Activated B cell treated with CpG ODN at 0.5 μM for 24 hours (primary cell): ENCODE data around the gene SERTAD3. TPM values are rescaled to one million over a fixed set of nuclear protein-coding genes. Genes with fewer than 3 reads are reported as not detected.

Experiments
- total RNA-seq: library from RNA; stranded (reverse); gene quantifications from 2 replicates; pipeline ENCODE4 v1.2.3, GENCODE V29; 2022

The SERTAD3 gene
- total RNA-seq, 1 donor from 2014 or later, result 48.4 TPM

Other genes starting within 250 kb of the SERTAD3 start
- not detected in 2 replicates for gene TTC9B, start 226.0 kb downstream of the SERTAD3 start, total RNA-seq
- 0.16 and 0.42 TPM in 2 replicates for gene CCNP, start 217.6 kb downstream of the SERTAD3 start, total RNA-seq
- 157 and 176 TPM in 2 replicates for gene AKT2, start 159.0 kb downstream of the SERTAD3 start, total RNA-seq
- 14.6 and 14.7 TPM in 2 replicates for gene C19orf47, start 95.9 kb downstream of the SERTAD3 start, total RNA-seq
- gene PLD3, start 95.6 kb downstream of the SERTAD3 start, total RNA-seq, result 37.0 and 37.8 TPM in 2 replicates
- gene HIPK4, start 54.2 kb downstream of the SERTAD3 start, total RNA-seq, result 0.09 TPM in 1 of 2 replicates, not detected in the other
- 1.4 and 1.7 TPM in 2 replicates for gene PRX, start 31.0 kb downstream of the SERTAD3 start, total RNA-seq
- gene SERTAD1, start 18.3 kb downstream of the SERTAD3 start, total RNA-seq, result 13.4 and 13.9 TPM in 2 replicates
- 12.3 and 14.6 TPM in 2 replicates for gene BLVRB, start 21.4 kb upstream of the SERTAD3 start, total RNA-seq
- 0.20 and 0.49 TPM in 2 replicates for gene SPTBN4, start 22.7 kb upstream of the SERTAD3 start, total RNA-seq
- 184 and 213 TPM in 2 replicates for gene SHKBP1, start 132.5 kb upstream of the SERTAD3 start, total RNA-seq
- 57.2 and 75.1 TPM in 2 replicates for gene LTBP4, start 157.0 kb upstream of the SERTAD3 start, total RNA-seq
- gene NUMBL, start 246.3 kb upstream of the SERTAD3 start, total RNA-seq, result 4.4 and 11.8 TPM in 2 replicates